ENCODE data around the gene ATP6V0B. TPM values are rescaled to one million over a fixed set of nuclear protein-coding genes. Genes with fewer than 3 reads are reported as not detected.

ATP6V0B gene
- total RNA-seq (2016; rRNA removed; fragmentation: Illumina TruSeq; extraction: Trizol) (76.4 and 161 TPM in 2 replicates), polyA plus RNA-seq (2011; rRNA removed) (157 and 169 TPM in 2 replicates), polyA minus RNA-seq (2011; rRNA and poly(A)+ RNA removed; ENCODE audit: low replicate concordance) (161 and 288 TPM in 2 replicates), Bru-seq, nascent RNA (percentile 87 among the genes with signal in this experiment), BruChase-seq, experiment 1, labeled RNA remaining after a 6-hour chase (percentile 94 among the genes with signal in this experiment), BruChase-seq, experiment 2, labeled RNA remaining after a 2-hour chase (percentile 91 among the genes with signal in this experiment)
- total RNA-seq (2016; cell fraction: cytosol; rRNA removed; fragmentation: Illumina TruSeq; extraction: Trizol; ENCODE audit: low read depth), result 117 and 155 TPM in 2 replicates
- total RNA-seq (2016; cell fraction: insoluble cytoplasmic fraction; rRNA removed; fragmentation: Illumina TruSeq; extraction: Trizol), result 83.5 and 169 TPM in 2 replicates
- 125 and 145 TPM in 2 replicates for total RNA-seq (2016; cell fraction: membrane; rRNA removed; fragmentation: Illumina TruSeq; extraction: Trizol)
- 134 and 145 TPM in 2 replicates for total RNA-seq (2016; cell fraction: nucleus; rRNA removed; fragmentation: Illumina TruSeq; extraction: Trizol)
- polyA plus RNA-seq (2011; cell fraction: cytosol; rRNA removed), result 171 and 212 TPM in 2 replicates
- polyA plus RNA-seq (2011; cell fraction: nucleus; rRNA removed), result 191 and 208 TPM in 2 replicates
- 45.1 and 96.9 TPM in 2 replicates for polyA plus RNA-seq (2012)
- 104 and 146 TPM in 2 replicates for polyA plus RNA-seq (2016; cell fraction: cytosol; fragmentation: Illumina TruSeq; extraction: Trizol; ENCODE audit: low read depth)
- 64.0 and 66.5 TPM in 2 replicates for polyA plus RNA-seq (2016; cell fraction: insoluble cytoplasmic fraction; fragmentation: Illumina TruSeq; extraction: Trizol; ENCODE audit: low read depth)
- polyA plus RNA-seq (2016; cell fraction: membrane; fragmentation: Illumina TruSeq; extraction: Trizol; ENCODE audit: low read depth), result 95.1 and 113 TPM in 2 replicates
- polyA plus RNA-seq (2016; cell fraction: nucleus; fragmentation: Illumina TruSeq; extraction: Trizol; ENCODE audit: insufficient read depth, low read depth), result 218 and 233 TPM in 2 replicates
- 33.1 and 37.3 TPM in 2 replicates for polyA minus RNA-seq (2011; cell fraction: cytosol; rRNA and poly(A)+ RNA removed)
- polyA minus RNA-seq (2011; cell fraction: nucleus; rRNA and poly(A)+ RNA removed), result 51.0 and 60.8 TPM in 2 replicates
- long read RNA-seq, experiment 1, transcript ATP6V0B-201 (7 exons, 944 nt), result minor isoform, 24 of 178 reads
- long read RNA-seq, experiment 1, transcript ATP6V0B-205 (8 exons, 1,298 nt), result major isoform, 138 of 178 reads
- long read RNA-seq, experiment 1, partial matches to known transcripts, result 6 of 178 reads
- long read RNA-seq, experiment 1, other reads (novel, unspliced or antisense), result 7 of 178 reads
- long read RNA-seq, experiment 2, transcript ATP6V0B-201 (7 exons, 944 nt), result minor isoform, 38 of 313 reads
- long read RNA-seq, experiment 2, transcript ATP6V0B-205 (8 exons, 1,298 nt), result major isoform, 224 of 313 reads
- long read RNA-seq, experiment 2, partial matches to known transcripts, result 14 of 313 reads
- long read RNA-seq, experiment 2, other reads (novel, unspliced or antisense), result 32 of 313 reads

- in situ Hi-C loops (cut with HindIII; ENCODE audit: extremely low pct_ligation_motif_present, low pct_unique_long_range_greater_than_20kb) (no loop called here), intact Hi-C loops (cut with micrococcal nuclease; ENCODE audit: unreplicated experiment) (no loop called here)
- Histone ChIP-seq H3K79me2 (ENCODE audit: insufficient read depth, low read length) (peaks cover 36% of the 10 kb centered on the region), H3K4me2 (ENCODE audit: low read depth, low read length) (peak within 1 kb of the TSS; percentile 99), H3K9ac (ENCODE audit: insufficient read depth, low read depth, low read length) (peak within 1 kb of the TSS; percentile 86), H4K20me1 (ENCODE audit: insufficient read depth, low read length) (peaks cover 4% of the 10 kb centered on the region; the same call in 1 of the 2 replicates), H2AFZ (ENCODE audit: low read length) (peak within 1 kb of the TSS; percentile 31), H3K36me3 (replicated peaks in 1 of 2; ENCODE audit: control insufficient read depth in 1 of 2, insufficient read depth in 2 of 2, low read length in 2 of 2) (peaks cover 3 to 12% of the 10 kb centered on the region in 2 experiments; a peak in 4 of 5 replicates), H3K9me3 (ENCODE audit: low read length) (no peaks in the 10 kb centered on the region), H3K27ac (ENCODE audit: extremely low read length, insufficient read depth, low read length) (peak within 1 kb of the TSS; percentile 75), H3K4me1 (ENCODE audit: insufficient read depth, low read length) (peaks cover 50% of the 10 kb centered on the region), H3K4me3 (replicated peaks in 1 of 3; ENCODE audit: insufficient read depth in 1 of 3, low read depth in 2 of 3, low read length in 3 of 3) (peak within 1 kb of the TSS; percentile 95 to 96 (median 95)), H3K27me3 (ENCODE audit: control insufficient read depth in 1 of 2, insufficient read depth in 2 of 2, low read length in 2 of 2) (no peaks in the 10 kb centered on the region)
- peak; percentile 84 for DNase-seq (ENCODE audit: low spot score)
- POLR2A ChIA-PET, result interaction anchor here (1.0 to 4.1 kb wide), 11 partner anchors 13 to 325 kb away, joined by 3 to 20 read pairs (median 5); partner anchors contain the start of genes IPO13, KDM4A and SLC6A9
- CTCF ChIA-PET (ENCODE audit: low intra/inter-chr PET ratio, low total read pairs), result no interaction called here
- FAIRE-seq, result peak; percentile 40
- no TSS peak for BruUV-seq (replicated peaks)
- ATAC-seq, result peak; percentile 71
- WGBS (ENCODE audit: low lambda C conversion rate), result under 1% methylated on average over 25 of the region's 93 CpGs
- TF ChIP-seq ZSCAN31 (CRISPR knock-in tag; IDR thresholded peaks at IDR 0.05; ENCODE audit: low read depth), result no peak; the same call in none of the 2 replicates
- TF ChIP-seq ZNF383 (CRISPR knock-in tag; IDR thresholded peaks at IDR 0.05; ENCODE audit: borderline replicate concordance), result no peak
- peak; percentile 77; the same call in 1 of the 2 replicates for TF ChIP-seq ZNF747 (CRISPR knock-in tag; IDR thresholded peaks at IDR 0.05; ENCODE audit: borderline replicate concordance)
- TF ChIP-seq RERE (CRISPR knock-in tag; IDR thresholded peaks at IDR 0.05; ENCODE audit: low read depth), result no peak
- no peak for TF ChIP-seq ZNF367 (CRISPR knock-in tag; IDR thresholded peaks at IDR 0.05; ENCODE audit: borderline replicate concordance)
- peak; percentile 70; the same call in 1 of the 2 replicates for TF ChIP-seq ZNF83 (CRISPR knock-in tag; IDR thresholded peaks at IDR 0.05; ENCODE audit: borderline replicate concordance)
- no peak for TF ChIP-seq PHF5A (CRISPR knock-in tag; IDR thresholded peaks at IDR 0.05; ENCODE audit: low read depth, unreplicated experiment)
- no peak for TF ChIP-seq ZNF615 (CRISPR knock-in tag; IDR thresholded peaks at IDR 0.05; ENCODE audit: borderline replicate concordance)
- peak; percentile 69 for TF ChIP-seq YEATS4 (CRISPR knock-in tag; IDR thresholded peaks at IDR 0.05; ENCODE audit: borderline replicate concordance)
- TF ChIP-seq ZC3H13 (CRISPR knock-in tag; IDR thresholded peaks at IDR 0.05), result peak; percentile 74; the same call in 1 of the 2 replicates
These were observed at the start of gene ATP6V0B for GRCh38 chr1:43974443-43975248. TSS of gene ATP6V0B (plus strand) at chr1:43974960. CDS start at chr1:43975041, 81 bp downstream.

All from HepG2 (cell line).